Caki2 (cell line): ENCODE results near the gene SHB. TPM values are rescaled to one million over a fixed set of nuclear protein-coding genes. Genes with fewer than 3 reads are reported as not detected.
"Not testable (repeated sequence)": the region's sequence is repeated elsewhere in the genome, so short reads cannot be mapped to it uniquely, and the experiment has no call there.

Source experiments
- DNase-seq: peaks from one replicate; pipeline ENCODE4 v3.0.0-alpha.2; 2015; ENCODE audit warnings: low read depth
- in situ Hi-C: cut with HindIII; loops from 2 replicates; pipeline ENCODE4 v1.10.0; 2016; ENCODE audit warnings: low sequenced_read_pairs, low pct_unique_long_range_greater_than_20kb, mixed read lengths
- total RNA-seq: library from RNA; depleted of rRNA; stranded (reverse); fragments of >200 nt; shearing (Covaris generic); gene quantifications from 2 replicates; pipeline ENCODE4 v1.2.3, GENCODE V29; 2014; ENCODE audit warnings: low replicate concordance; rRNA removed

SHB gene
- total RNA-seq, 1 experiment from 2014 or later = 32.0 TPM

DNA sequence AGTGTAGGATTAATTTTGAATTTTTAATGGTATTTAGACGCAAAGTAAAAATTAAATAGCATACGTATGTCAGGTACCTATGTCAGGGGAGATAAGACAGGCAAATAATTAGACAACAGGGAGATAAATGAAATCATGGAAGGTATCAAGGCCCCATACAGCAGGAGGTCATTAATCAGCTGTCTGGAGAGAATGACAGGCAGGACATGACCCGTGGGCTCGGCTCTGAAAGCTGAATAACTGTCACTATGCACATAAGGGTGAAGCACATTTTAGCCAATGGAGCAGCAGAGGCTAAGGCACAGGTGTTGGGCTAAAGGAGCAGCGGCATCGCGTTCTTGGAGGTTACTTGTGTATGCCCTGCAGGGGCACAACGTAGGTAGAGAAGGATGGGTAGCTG, 177.0 kb downstream of the SHB start:
- no peak for DNase-seq
- in situ Hi-C loops = no loop called here

DNA sequence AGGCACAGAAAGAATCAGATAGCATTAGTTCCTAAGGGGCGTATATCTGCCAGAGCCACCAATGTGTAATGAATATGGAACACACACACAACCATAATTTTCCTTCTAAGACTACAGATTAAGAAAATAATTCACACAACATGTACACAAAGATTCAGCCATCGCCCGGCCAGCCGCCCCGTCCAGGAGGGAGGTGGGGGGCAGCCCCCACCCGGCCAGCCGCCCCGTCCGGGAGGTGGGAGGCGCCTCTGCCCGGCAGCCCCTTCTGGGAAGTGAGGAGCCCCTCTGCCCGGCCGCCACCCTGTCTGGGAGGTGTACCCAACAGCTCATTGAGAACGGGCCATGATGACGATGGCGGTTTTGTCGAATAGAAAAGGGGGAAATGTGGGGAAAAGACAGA, 178.0 kb downstream of the SHB start:
- in situ Hi-C loops, DNase-seq: not testable (repeated sequence)

- in situ Hi-C loops = no loop called here
Measured at GRCh38 chr9:37889536-37889935, 179.5 kb downstream of the SHB start.

GRCh38 chr9:37887977-37888583, 180.9 kb downstream of the SHB start:
- in situ Hi-C loops = not testable (repeated sequence)

More at GRCh38 chr9:37889536-37889935, 179.5 kb downstream of the SHB start:
- DNase-seq = no peak

GRCh38 chr9:37880916-37881479, 188.0 kb downstream of the SHB start:
- in situ Hi-C loops = no loop called here
- DNase-seq = no peak

More at GRCh38 chr9:37887977-37888583, 180.9 kb downstream of the SHB start:
- DNase-seq = not testable (repeated sequence)

- in situ Hi-C loops = no loop called here
- DNase-seq = no peak
Measured at GRCh38 chr9:37876376-37876775, 192.7 kb downstream of the SHB start.

- no peak for DNase-seq
- in situ Hi-C loops = no loop called here
Measured at GRCh38 chr9:37873955-37874354, 195.1 kb downstream of the SHB start.

DNA sequence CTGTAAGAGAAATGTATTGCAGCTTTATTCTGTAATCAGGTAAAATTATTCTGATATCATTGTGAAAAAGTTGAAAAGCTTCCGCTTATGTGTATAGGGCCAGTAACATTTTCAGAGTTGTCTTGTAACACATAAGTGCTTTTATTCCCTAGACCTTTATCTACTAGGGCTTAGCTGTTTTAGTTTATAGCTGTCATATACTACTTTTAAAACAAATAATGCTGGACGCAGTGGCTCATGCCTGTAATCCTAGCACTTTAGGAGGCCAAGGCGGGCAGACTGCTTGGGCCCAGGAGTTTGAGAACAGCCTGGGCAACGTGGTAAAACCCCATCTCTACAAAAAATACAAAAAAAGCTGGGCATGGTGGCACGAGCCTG, 198.2 kb downstream of the SHB start:
- in situ Hi-C loops = no loop called here
- no peak for DNase-seq

DNA sequence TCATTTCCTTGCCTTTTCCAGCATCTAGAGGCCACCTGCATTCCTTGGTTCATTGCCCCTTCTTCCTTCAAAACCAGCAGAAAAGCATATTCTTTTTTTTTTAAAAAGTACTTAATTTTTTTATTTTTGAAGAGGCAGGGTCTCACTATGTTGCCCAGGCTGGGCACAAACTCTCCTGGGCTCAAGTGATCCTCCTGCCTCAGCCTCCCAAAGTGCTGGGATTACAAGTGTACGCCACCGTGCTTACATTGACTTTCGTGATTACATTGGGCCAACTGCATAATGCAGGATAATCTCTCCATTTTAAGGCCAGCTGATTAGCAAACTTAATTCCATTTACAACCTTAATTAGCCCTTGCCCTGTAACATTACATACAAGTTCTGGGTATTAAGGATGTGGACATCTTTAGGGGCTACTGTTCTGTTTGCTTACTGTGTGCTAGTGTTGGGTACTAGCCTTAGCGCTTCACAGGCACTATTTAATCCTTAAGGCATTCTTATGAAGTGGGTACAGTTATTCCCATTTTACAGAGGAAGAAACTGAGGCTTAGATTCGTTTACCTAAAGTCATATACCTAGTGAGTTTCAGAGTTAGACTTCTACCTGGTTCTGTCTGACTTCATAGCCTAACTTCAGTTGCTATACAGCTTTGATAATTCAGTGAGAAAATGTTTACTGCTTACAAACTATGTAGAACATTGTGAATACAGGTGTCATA, 198.8 kb downstream of the SHB start:
- in situ Hi-C loops = no loop called here
- DNase-seq = no peak

Other genes with a start within 250 kb of the SHB start
- 8.8 and 22.9 TPM in 2 replicates for gene SLC25A51, start 165.1 kb downstream of the SHB start, total RNA-seq